C4-2B (cell line): Measurements from ENCODE around the gene GNAT2.

ENCODE experiments used
- CTCF ChIP-seq: fragments of 450-650 bp; conservative IDR thresholded peaks from 2 replicates; pipeline ENCODE4 v1.5.1; 2017; ENCODE audit warnings: mild to moderate bottlenecking
- ZFX ChIP-seq: fragments of 450-650 bp; IDR thresholded peaks from 2 replicates; pipeline ENCODE4 v1.6.1; 2017

- TF ChIP-seq CTCF (no peak), ZFX (no peak)
Observed at GRCh38 chr1:109611308-109611990, 8.0 kb downstream of the GNAT2 start.
